Measurements from ENCODE around the gene HLA-DPA1.
A peak's percentile ranks its signal among the peaks of the same experiment; 100 is the strongest.
"Not testable (repeated sequence)": the region's sequence is repeated elsewhere in the genome, so short reads cannot be mapped to it uniquely, and the experiment has no call there.

Gene HLA-DPA1

DNA sequence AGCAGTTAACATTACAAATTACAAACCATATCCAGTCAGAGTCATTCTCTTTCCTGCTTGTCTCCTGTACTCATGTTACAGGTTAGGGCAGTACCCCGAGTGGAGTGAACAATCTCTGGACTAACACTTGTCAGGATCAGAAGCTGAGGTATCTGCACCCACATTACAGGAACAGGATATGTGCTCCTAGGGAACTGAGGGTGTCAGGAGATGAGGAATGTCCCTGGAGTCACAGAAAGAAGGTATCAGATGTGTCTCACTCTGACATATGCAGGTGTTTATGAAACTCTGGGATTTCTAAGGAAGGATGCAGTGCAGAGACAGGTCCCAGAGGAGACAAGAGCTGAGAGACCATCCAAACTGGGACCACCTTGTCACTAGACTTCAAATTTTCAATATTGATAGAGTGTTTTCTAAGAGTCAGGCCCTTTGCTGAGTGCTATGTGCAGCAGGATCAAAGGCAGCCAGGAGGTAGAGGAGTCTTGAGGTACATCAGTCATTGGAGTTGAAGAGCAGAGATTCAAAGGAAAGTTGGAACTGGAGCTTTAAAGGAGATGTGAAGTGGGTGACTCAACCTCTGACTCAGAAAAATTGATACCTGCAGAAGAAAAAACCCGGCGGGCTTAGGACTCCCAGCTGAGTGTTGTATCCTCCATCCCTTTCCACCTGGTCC is 14.9 kb upstream of the HLA-DPA1 start:
- no peak for DNase-seq

- DNase-seq, result no peak
These were observed 12.2 kb upstream of the HLA-DPA1 start for GRCh38 chr6:33085627-33086026.

- DNase-seq, result no peak
These were observed 9.3 kb upstream of the HLA-DPA1 start for GRCh38 chr6:33082702-33083101.

DNA sequence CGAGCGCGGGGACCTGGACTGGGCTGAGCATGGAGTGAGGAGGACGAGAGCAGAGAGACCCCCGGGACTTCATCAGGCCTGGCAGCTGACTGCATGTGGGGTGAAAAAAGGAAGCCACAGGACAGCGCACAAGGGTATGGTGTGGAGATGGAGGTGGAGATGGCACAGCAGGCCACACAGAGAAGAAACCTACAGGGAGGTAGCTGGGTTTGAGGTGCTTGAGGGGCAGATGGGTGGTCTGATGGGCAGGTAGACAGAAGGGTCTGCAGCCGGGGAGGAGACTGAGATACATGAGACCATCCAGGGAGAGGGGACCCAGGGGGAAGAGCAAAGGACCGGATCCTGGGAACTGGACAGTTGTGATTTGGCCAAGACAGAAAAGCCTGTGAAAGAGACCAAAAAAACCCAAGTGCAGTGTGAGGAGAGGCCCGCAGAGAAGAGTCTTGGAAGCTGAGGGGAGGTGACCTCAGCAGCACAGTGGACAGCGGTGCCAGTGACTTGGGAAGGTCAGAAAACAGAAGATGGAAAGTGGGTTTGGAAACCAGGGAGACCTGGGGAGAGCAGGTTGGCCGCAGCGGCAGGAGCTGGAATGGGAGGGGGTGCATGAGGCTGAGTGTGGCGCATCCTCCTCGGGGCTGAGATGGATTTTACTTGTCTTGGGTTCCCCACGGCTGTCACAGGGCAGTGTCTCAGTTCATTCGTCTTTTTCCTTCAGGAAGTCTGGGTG is 7.8 kb upstream of the HLA-DPA1 start:
- DNase-seq, result no peak

- no peak for DNase-seq
These were observed 7.0 kb upstream of the HLA-DPA1 start for GRCh38 chr6:33080127-33081089.

DNA sequence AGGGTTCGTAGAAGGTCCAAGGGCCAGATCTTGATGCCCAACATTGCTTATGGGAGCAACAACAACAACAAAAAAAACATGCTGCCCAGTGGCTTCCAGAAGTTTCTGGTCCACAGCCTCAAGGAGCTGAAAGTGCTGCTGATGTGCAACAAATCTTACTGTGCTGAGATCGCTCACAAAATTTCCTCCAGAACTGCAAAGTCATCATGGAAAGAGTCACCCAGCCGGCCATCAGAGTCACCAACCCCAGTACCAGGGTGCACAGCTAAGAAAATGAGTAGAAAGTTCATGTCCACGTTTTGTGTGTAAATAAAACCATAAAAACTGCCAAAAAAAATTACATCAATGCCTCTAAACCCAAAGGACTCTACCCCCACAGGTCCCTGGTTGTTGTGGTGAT is 6.1 kb upstream of the HLA-DPA1 start:
- DNase-seq, result no peak

GRCh38 chr6:33078919-33079521 is 5.6 kb upstream of the HLA-DPA1 start:
- DNase-seq, result no peak

DNA sequence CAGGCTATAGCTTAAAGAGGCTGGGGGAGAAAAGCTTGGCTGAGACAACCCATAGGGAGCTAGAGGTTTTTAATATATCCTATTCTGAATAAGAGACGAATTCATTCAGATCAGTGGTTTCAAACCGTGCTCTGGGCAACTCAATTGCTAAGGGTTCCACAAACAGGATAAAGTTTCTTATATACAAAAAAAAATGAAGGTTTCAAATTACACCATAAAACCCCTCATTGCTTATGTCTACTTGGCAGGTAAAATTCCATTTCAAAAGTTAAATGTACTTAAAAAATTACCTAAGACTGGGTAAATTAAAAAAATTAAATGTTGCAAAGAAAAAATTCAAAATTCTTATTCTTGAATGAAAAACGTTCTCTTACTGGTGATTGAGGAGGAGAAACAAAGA is 5.0 kb upstream of the HLA-DPA1 start:
- DNase-seq, result no peak

GRCh38 chr6:33077908-33078307 is 4.5 kb upstream of the HLA-DPA1 start:
- no peak for DNase-seq

GRCh38 chr6:33076406-33076934 is 3.0 kb upstream of the HLA-DPA1 start:
- DNase-seq, result no peak

DNA sequence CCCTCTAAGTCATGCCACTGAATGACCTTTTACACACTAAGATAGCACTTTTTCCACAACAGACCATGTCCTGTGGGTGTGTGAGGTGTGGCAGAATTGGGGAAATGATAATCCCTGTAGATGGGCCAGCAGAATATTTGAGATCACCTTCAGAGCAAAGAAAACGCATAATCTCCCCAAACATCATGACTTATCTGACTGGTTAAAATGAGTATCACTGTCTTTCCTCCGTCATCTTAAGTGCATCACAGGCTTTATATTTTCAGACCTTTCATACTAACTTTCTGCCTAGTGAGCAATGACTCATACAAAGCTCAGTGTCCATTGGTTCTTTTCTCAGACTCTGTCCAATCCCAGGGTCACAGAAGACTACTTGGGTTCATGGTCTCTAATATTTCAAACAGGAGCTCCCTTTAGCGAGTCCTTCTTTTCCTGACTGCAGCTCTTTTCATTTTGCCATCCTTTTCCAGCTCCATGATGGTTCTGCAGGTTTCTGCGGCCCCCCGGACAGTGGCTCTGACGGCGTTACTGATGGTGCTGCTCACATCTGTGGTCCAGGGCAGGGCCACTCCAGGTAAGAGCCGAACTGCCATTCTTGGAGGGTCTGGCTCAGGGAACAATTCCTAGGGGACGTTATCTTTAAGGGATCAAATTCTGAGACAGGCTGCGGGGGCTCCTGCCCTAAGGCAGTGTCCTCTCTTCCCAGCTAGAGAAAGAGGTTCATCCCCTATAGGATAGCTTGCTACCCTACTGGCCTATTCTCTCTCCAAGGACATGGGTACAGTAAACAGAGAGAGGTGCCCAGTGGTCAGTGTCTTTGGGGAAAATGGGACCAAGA is 2.3 kb upstream of the HLA-DPA1 start, which contains the start of gene HLA-DPB1:
TSS of gene HLA-DPB1 (plus strand) at position 423 of the 838 bp plus-strand sequence. CDS start at position 475, 52 bp downstream.
- DNase-seq, result peak; percentile 84

DNA sequence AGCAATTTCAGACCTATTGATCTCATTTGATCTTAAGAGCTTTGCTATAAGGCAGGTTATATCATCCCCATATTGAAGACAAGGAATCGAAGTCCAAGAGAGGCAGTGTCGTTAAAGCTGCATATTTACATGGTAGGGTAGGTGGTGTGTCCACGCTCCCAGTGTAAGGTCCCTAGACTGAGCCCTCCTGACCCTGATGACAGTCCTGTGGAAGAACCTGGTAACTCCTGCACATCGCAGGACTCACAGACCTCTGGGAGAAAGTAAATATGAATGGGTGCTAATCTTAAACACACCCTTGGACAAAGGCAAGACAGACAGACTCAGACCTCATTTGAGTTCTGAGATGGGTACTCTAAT is 1.7 kb upstream of the HLA-DPA1 start:
- DNase-seq, result no peak

DNA sequence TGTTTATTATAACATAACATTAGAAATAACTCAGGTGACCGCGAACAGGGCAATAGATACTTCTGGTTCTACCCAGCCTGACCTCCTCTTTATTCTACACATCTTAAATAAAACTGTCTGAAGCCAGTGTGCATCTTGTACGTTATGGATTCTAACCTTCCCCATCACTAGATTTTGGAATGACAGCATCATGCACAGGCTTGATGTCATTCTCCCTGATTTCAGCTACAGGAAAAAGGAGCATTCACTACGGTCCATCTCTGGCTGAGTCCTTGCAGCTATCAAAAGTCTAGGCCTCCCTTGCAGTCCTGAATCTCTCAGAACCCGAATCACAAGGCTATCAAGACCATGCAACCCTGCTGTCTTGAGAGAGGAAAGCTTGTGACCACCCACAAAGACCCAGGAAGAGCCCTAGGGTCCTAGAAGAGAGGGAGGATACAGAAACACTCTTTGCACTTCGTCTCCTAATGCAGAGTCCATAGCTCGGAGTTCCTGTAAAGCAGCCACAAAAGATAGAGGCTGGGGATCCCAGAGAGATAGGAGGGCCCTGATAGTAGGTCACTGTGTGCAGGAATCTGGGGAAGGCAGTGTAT is 845 bp downstream of the HLA-DPA1 start:
- no peak for DNase-seq

- no peak for DNase-seq
These were observed 1.9 kb downstream of the HLA-DPA1 start for GRCh38 chr6:33071569-33071968.

DNA sequence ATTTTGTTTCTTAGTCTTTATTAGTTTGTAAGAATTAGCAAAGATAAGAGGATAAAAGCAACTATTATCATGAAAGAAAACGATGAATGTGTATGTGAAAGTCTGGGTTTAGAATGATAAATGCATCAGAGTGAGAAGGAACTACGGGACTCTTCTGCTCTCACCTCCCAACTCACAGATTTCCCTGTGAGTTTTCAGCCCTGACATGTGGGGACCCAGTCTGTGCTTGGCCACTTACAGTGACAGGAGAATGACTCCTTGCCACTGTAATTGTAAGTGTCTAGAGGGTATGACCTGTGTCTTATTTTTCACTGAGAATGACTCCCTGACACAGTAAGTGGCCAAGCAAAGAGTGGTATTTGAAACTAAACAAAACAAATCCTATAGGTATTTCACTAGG is 2.5 kb downstream of the HLA-DPA1 start:
- DNase-seq, result no peak

- no peak for DNase-seq
These were observed 4.3 kb downstream of the HLA-DPA1 start for GRCh38 chr6:33069021-33069738.

GRCh38 chr6:33066917-33067521 is 6.4 kb downstream of the HLA-DPA1 start:
- no peak for DNase-seq

- no peak for DNase-seq
These were observed 8.1 kb downstream of the HLA-DPA1 start for GRCh38 chr6:33065312-33065711.

DNA sequence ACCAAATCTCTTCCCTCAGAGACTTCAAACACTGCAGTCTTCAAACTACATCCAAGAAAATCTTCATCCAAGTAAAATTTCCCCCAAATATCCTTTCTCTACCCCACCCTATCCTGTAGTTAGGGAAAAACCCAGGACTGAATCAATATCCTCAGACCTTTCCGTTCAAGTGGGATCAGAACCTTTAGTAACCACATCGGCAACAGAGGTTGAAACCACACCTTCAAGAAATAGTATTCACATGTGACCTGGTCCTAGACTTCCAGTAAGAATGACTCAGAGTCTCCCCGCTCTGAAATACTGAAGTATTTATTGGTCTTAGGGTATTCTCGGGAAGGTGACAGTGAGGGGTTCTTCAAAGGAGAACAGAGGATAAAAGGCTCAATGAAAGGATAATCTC is 8.7 kb downstream of the HLA-DPA1 start:
- no peak for DNase-seq

DNA sequence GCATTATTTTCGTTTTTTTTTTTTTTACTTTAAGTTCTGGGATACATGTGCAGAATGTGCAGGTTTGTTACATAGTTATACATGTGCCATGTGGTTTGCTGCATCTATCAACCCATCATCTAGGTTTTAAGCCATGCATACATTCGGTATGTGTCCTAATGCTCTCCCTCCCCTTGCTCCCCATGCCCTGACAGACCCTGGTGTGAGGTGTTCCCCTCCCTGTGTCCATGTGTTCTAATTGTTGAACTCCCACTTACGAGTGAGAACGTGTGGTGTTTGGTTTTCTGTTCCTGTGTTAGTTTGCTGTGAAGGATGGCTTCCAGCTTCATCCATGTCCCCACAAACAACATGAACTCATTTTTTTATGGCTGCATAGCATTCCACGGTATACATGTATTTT is 10.0 kb downstream of the HLA-DPA1 start:
- not testable (repeated sequence) for DNase-seq
